ENCODE measurements around the gene LPAR1. TPM values are rescaled to one million over a fixed set of nuclear protein-coding genes. Genes with fewer than 3 reads are reported as not detected.

LPAR1 gene
- total RNA-seq, 4 donors from 2014 or later, result 21.9 to 55.0 (median 25.9) TPM

GRCh38 chr9:110949081-110949480 is 89.2 kb downstream of the LPAR1 start:
- intact Hi-C loops (cut with DNase I; ENCODE audit: low total_unique reads), result no loop called here
- no peak for DNase-seq (ENCODE audit: low spot score in 2 of 2)
- H3K4me3 ChIP-seq (ENCODE audit: low read depth, poor library complexity, severe bottlenecking), result no peak overlapping the region
- TF ChIP-seq CTCF (IDR thresholded peaks at IDR 0.05) (no peak), POLR2A (IDR thresholded peaks at IDR 0.05) (no peak)
- WGBS, 2 donors, result 44 to 72% methylated on average over 4 of the region's 4 CpGs

- DNase-seq (ENCODE audit: low spot score in 2 of 2), result no peak
- WGBS, 2 donors, result 62 to 74% methylated on average over 5 of the region's 5 CpGs
- intact Hi-C loops (cut with DNase I; ENCODE audit: low total_unique reads), result no loop called here
- TF ChIP-seq POLR2A (IDR thresholded peaks at IDR 0.05) (no peak), CTCF (IDR thresholded peaks at IDR 0.05) (no peak)
- H3K4me3 ChIP-seq (ENCODE audit: low read depth, poor library complexity, severe bottlenecking), result no peak overlapping the region
These were observed 90.7 kb downstream of the LPAR1 start for GRCh38 chr9:110947491-110948044.

- no peak for DNase-seq (ENCODE audit: low spot score in 2 of 2)
- intact Hi-C loops (cut with DNase I; ENCODE audit: low total_unique reads), result no loop called here
- no peak overlapping the region for H3K4me3 ChIP-seq (ENCODE audit: low read depth, poor library complexity, severe bottlenecking)
- no peak for TF ChIP-seq CTCF (IDR thresholded peaks at IDR 0.05)
- WGBS, 2 donors, result 80 to 84% methylated on average over 1 of the region's 1 CpG
These were observed 95.7 kb downstream of the LPAR1 start for GRCh38 chr9:110942522-110942921.

- no peak for TF ChIP-seq POLR2A (IDR thresholded peaks at IDR 0.05)
- no peak for TF ChIP-seq CTCF (IDR thresholded peaks at IDR 0.05)
- no peak for DNase-seq (ENCODE audit: low spot score in 2 of 2)
- no peak overlapping the region for H3K4me3 ChIP-seq (ENCODE audit: low read depth, poor library complexity, severe bottlenecking)
- WGBS, 2 donors, result 98% methylated on average over 6 of the region's 6 CpGs
- intact Hi-C loops (cut with DNase I; ENCODE audit: low total_unique reads), result no loop called here
These were observed 97.2 kb downstream of the LPAR1 start for GRCh38 chr9:110940951-110941557.

GRCh38 chr9:110939573-110939972 is 98.7 kb downstream of the LPAR1 start:
- WGBS, 2 donors, result 68 to 78% methylated on average over 1 of the region's 1 CpG
- intact Hi-C loops (cut with DNase I; ENCODE audit: low total_unique reads), result no loop called here
- no peak for TF ChIP-seq POLR2A (IDR thresholded peaks at IDR 0.05)
- TF ChIP-seq CTCF (IDR thresholded peaks at IDR 0.05), result no peak
- no peak overlapping the region for H3K4me3 ChIP-seq (ENCODE audit: low read depth, poor library complexity, severe bottlenecking)
- DNase-seq (ENCODE audit: low spot score in 2 of 2), result no peak

GRCh38 chr9:110939047-110939446 is 99.2 kb downstream of the LPAR1 start:
- no peak overlapping the region for H3K4me3 ChIP-seq (ENCODE audit: low read depth, poor library complexity, severe bottlenecking)
- intact Hi-C loops (cut with DNase I; ENCODE audit: low total_unique reads), result no loop called here
- 79 to 85% methylated on average over 5 of the region's 5 CpGs for WGBS, 2 donors
- no peak for DNase-seq (ENCODE audit: low spot score in 2 of 2)
- no peak for TF ChIP-seq CTCF (IDR thresholded peaks at IDR 0.05)
- no peak for TF ChIP-seq POLR2A (IDR thresholded peaks at IDR 0.05)

All from lower leg skin (tissue), 4 donors.